GM12891 (cell line): ENCODE results near the gene SOBP.
"Not testable (repeated sequence)": the region's sequence is repeated elsewhere in the genome, so short reads cannot be mapped to it uniquely, and the experiment has no call there.

Source experiments
- DNase-seq: peaks from one replicate; pipeline ENCODE4 v3.0.0; 2011; ENCODE audit warnings: low spot score; ENCODE audit not compliant: insufficient read length
- FAIRE-seq: peaks from 2 replicates; lab custom pipeline; 2011; peaks lifted over from hg19 to GRCh38; lab: Jason Lieb, UNC
- PAX5 ChIP-seq: IDR thresholded peaks from 2 replicates; pipeline ENCODE4 v1.6.1; 2011; ENCODE audit warnings: low read length, moderate library complexity, mild to moderate bottlenecking; ENCODE audit not compliant: insufficient read depth, severe bottlenecking
- POLR2A ChIP-seq: IDR thresholded peaks from 2 replicates; pipeline ENCODE4 v1.6.1; 2011; ENCODE audit warnings: low read depth, low read length, control low read depth
- POLR2AphosphoS5 ChIP-seq: IDR thresholded peaks from 2 replicates; pipeline ENCODE4 v1.6.1; 2011; ENCODE audit warnings: low read depth, low read length, control low read depth
- POU2F2 ChIP-seq: IDR thresholded peaks from 2 replicates; pipeline ENCODE4 v1.6.1; 2011; ENCODE audit warnings: low read depth, mild to moderate bottlenecking, control low read depth, low read length, moderate library complexity
- SPI1 ChIP-seq: IDR thresholded peaks from 2 replicates; pipeline ENCODE4 v1.6.1; 2011; ENCODE audit warnings: low read depth, low read length, control low read depth
- TAF1 ChIP-seq: IDR thresholded peaks from 2 replicates; pipeline ENCODE4 v1.6.1; 2011; ENCODE audit warnings: low read depth, low read length, control low read depth

SOBP gene

GRCh38 chr6:107458672-107459282, 31.1 kb upstream of the SOBP start:
- TF ChIP-seq POU2F2 (no peak), SPI1 (peak; percentile 7; the same call in 1 of the 2 replicates)
- FAIRE-seq (no peak), DNase-seq (peak; percentile 32)

GRCh38 chr6:107459283-107460082, 30.4 kb upstream of the SOBP start, which contains the start of gene PDSS2:
Gene PDSS2, minus strand, starts transcription at chr6:107459564. Its CDS starts 279 bp downstream, at chr6:107459285.
- DNase-seq, result peak; percentile 87
- TF ChIP-seq POLR2AphosphoS5 (peak; percentile 89), PAX5 (no peak), TAF1 (peak; percentile 84; the same call in 1 of the 2 replicates), POLR2A (peak; percentile 91), POU2F2 (peak; percentile 36; the same call in 1 of the 2 replicates), SPI1 (peak; percentile 70)
- peak; percentile 97 for FAIRE-seq

GRCh38 chr6:107460083-107460631, 29.8 kb upstream of the SOBP start:
- no peak for DNase-seq
- no peak for FAIRE-seq
- TF ChIP-seq POLR2A (no peak), POLR2AphosphoS5 (no peak), PAX5 (no peak), TAF1 (no peak), POU2F2 (no peak), SPI1 (no peak)

GRCh38 chr6:107466062-107466461, 23.9 kb upstream of the SOBP start:
- DNase-seq, result no peak
- TF ChIP-seq SPI1 (no peak), TAF1 (no peak), POLR2AphosphoS5 (no peak)
- peak; percentile 81 for FAIRE-seq

- TF ChIP-seq PAX5 (no peak), POLR2AphosphoS5 (no peak), POU2F2 (no peak), POLR2A (no peak), TAF1 (no peak), SPI1 (no peak)
- no peak for DNase-seq
- no peak for FAIRE-seq
Observed at GRCh38 chr6:107470364-107470763, 19.6 kb upstream of the SOBP start.

GRCh38 chr6:107473660-107474059, 16.3 kb upstream of the SOBP start:
- no peak for FAIRE-seq
- no peak for TF ChIP-seq TAF1
- no peak for TF ChIP-seq POLR2AphosphoS5
- no peak for TF ChIP-seq POU2F2
- TF ChIP-seq PAX5, result no peak
- no peak for TF ChIP-seq POLR2A
- no peak for DNase-seq

GRCh38 chr6:107475360-107475759, 14.6 kb upstream of the SOBP start:
- DNase-seq, result not testable (repeated sequence)
- peak; percentile 70 for FAIRE-seq

- not testable (repeated sequence) for DNase-seq, FAIRE-seq
Observed at GRCh38 chr6:107475826-107476225, 14.1 kb upstream of the SOBP start.

GRCh38 chr6:107479089-107479690, 10.7 kb upstream of the SOBP start:
- no peak for FAIRE-seq
- no peak for DNase-seq

GRCh38 chr6:107485157-107485556, 4.8 kb upstream of the SOBP start:
- TF ChIP-seq TAF1, result no peak
- TF ChIP-seq POLR2AphosphoS5, result no peak
- TF ChIP-seq POU2F2, result no peak
- no peak for TF ChIP-seq PAX5
- TF ChIP-seq POLR2A, result no peak
- TF ChIP-seq SPI1, result no peak
- no peak for DNase-seq
- no peak for FAIRE-seq

More at GRCh38 chr6:107479089-107479690, 10.7 kb upstream of the SOBP start:
- TF ChIP-seq TAF1 (no peak), POLR2AphosphoS5 (no peak), SPI1 (no peak), POLR2A (no peak), PAX5 (no peak), POU2F2 (no peak)
